ENCODE data around the gene PCDHB14. TPM values are rescaled to one million over a fixed set of nuclear protein-coding genes. Genes with fewer than 3 reads are reported as not detected.
"Not testable (repeated sequence)": the region's sequence is repeated elsewhere in the genome, so short reads cannot be mapped to it uniquely, and the experiment has no call there.

PCDHB14 gene
- total and polyA plus RNA-seq, 2 of the 4 experiments (the other 2 are of a cell fraction) = 0.18 to 0.36 TPM

- DNase-seq; H3K79me1 ChIP-seq (ENCODE audit: low read depth in 1 of 2, low read length in 2 of 2); H3K9ac ChIP-seq (ENCODE audit: low read depth, low read length); H3K18ac ChIP-seq (ENCODE audit: low read depth, low read length); H4K8ac ChIP-seq (ENCODE audit: low read depth in 2 of 2, low read length in 2 of 2); H2BK120ac ChIP-seq (ENCODE audit: low read depth, low read length); H2AFZ ChIP-seq (replicated peaks; ENCODE audit: low read length, poor library complexity); H3K14ac ChIP-seq (replicated peaks; ENCODE audit: low read depth, low read length); BruUV-seq (replicated peaks); H2BK5ac ChIP-seq (ENCODE audit: low read depth, low read length, poor library complexity, severe bottlenecking); H3K56ac ChIP-seq (ENCODE audit: extremely low read depth, insufficient read depth, low read length); H4K5ac ChIP-seq (ENCODE audit: low read depth, low read length); H3K4ac ChIP-seq (ENCODE audit: low read depth, low read length); intact Hi-C loops (cut with micrococcal nuclease); H3K4me1 ChIP-seq (ENCODE audit: control insufficient read depth, insufficient read depth, low read length); H3K9me1 ChIP-seq (ENCODE audit: insufficient read depth, low read length); H2BK15ac ChIP-seq (ENCODE audit: low read depth, low read length); H3K23ac ChIP-seq (ENCODE audit: low read depth, low read length); dilution Hi-C loops (cut with HindIII; ENCODE audit: low sequenced_read_pairs, unreplicated experiment); H3K4me2 ChIP-seq (ENCODE audit: low read depth, low read length); H3K36me3 ChIP-seq (ENCODE audit: control insufficient read depth, insufficient read depth, low read length); H2AK9ac ChIP-seq (replicated peaks; ENCODE audit: low read depth, low read length, poor library complexity); POLR2A ChIA-PET (ENCODE audit: unreplicated experiment); H2AK5ac ChIP-seq (ENCODE audit: low read depth, low read length); H4K20me1 ChIP-seq (ENCODE audit: insufficient read depth, low read length); CTCF ChIA-PET; H2BK20ac ChIP-seq (ENCODE audit: low read depth, low read length); in situ Hi-C loops (cut with MboI; ENCODE audit: low sequenced_read_pairs); H3K27me3 ChIP-seq (ENCODE audit: control insufficient read depth, insufficient read depth, low read length); H3K4me3 ChIP-seq (ENCODE audit: insufficient read depth, low read depth, low read length); H3K27ac ChIP-seq (ENCODE audit: insufficient read depth, low read length); H4K91ac ChIP-seq (ENCODE audit: insufficient read depth, low read depth, low read length); ATAC-seq (ENCODE audit: low read depth): not testable (repeated sequence)
- H3K9me3 ChIP-seq (ENCODE audit: control insufficient read depth, insufficient read depth, low read length) = peaks cover 21% of the 10 kb centered on the region
- WGBS, 2 experiments (ENCODE audit: extremely low coverage in 2 of 2, insufficient read length in 1 of 2) = 4% methylated on average over 4 of the region's 40 CpGs; no CpG with 5 or more reads in 1 of the 2 experiments
These were observed 1.7 kb downstream of the PCDHB14 start for GRCh38 chr5:141224844-141225243.

GRCh38 chr5:141225421-141225820 is 2.3 kb downstream of the PCDHB14 start:
- H3K27me3 ChIP-seq (ENCODE audit: control insufficient read depth, insufficient read depth, low read length); H2AK9ac ChIP-seq (replicated peaks; ENCODE audit: low read depth, low read length, poor library complexity); H3K56ac ChIP-seq (ENCODE audit: extremely low read depth, insufficient read depth, low read length); H4K5ac ChIP-seq (ENCODE audit: low read depth, low read length); H2AK5ac ChIP-seq (ENCODE audit: low read depth, low read length); H4K91ac ChIP-seq (ENCODE audit: insufficient read depth, low read depth, low read length); H3K23ac ChIP-seq (ENCODE audit: low read depth, low read length); H2BK15ac ChIP-seq (ENCODE audit: low read depth, low read length); H3K4me1 ChIP-seq (ENCODE audit: control insufficient read depth, insufficient read depth, low read length); intact Hi-C loops (cut with micrococcal nuclease); H3K36me3 ChIP-seq (ENCODE audit: control insufficient read depth, insufficient read depth, low read length); H3K4ac ChIP-seq (ENCODE audit: low read depth, low read length); H2BK120ac ChIP-seq (ENCODE audit: low read depth, low read length); BruUV-seq (replicated peaks); H3K4me3 ChIP-seq (ENCODE audit: insufficient read depth, low read depth, low read length); H3K18ac ChIP-seq (ENCODE audit: low read depth, low read length); dilution Hi-C loops (cut with HindIII; ENCODE audit: low sequenced_read_pairs, unreplicated experiment); H3K14ac ChIP-seq (replicated peaks; ENCODE audit: low read depth, low read length); ATAC-seq (ENCODE audit: low read depth); in situ Hi-C loops (cut with MboI; ENCODE audit: low sequenced_read_pairs); POLR2A ChIA-PET (ENCODE audit: unreplicated experiment); H2BK20ac ChIP-seq (ENCODE audit: low read depth, low read length); H4K8ac ChIP-seq (ENCODE audit: low read depth in 2 of 2, low read length in 2 of 2); H3K9ac ChIP-seq (ENCODE audit: low read depth, low read length); H4K20me1 ChIP-seq (ENCODE audit: insufficient read depth, low read length); H3K9me1 ChIP-seq (ENCODE audit: insufficient read depth, low read length); H2BK5ac ChIP-seq (ENCODE audit: low read depth, low read length, poor library complexity, severe bottlenecking); H3K27ac ChIP-seq (ENCODE audit: insufficient read depth, low read length); H2AFZ ChIP-seq (replicated peaks; ENCODE audit: low read length, poor library complexity); H3K4me2 ChIP-seq (ENCODE audit: low read depth, low read length); DNase-seq; H3K79me1 ChIP-seq (ENCODE audit: low read depth in 1 of 2, low read length in 2 of 2): not testable (repeated sequence)
- CTCF ChIA-PET = interaction anchor here (1.2 kb wide), 1 partner anchor 338 kb away, joined by 3 read pairs; no protein-coding TSS in a partner anchor
- WGBS, 2 experiments (ENCODE audit: extremely low coverage in 2 of 2, insufficient read length in 1 of 2) = no CpG with 5 or more reads among the region's 30 CpGs
- peaks cover 21% of the 10 kb centered on the region for H3K9me3 ChIP-seq (ENCODE audit: control insufficient read depth, insufficient read depth, low read length)

Data from IMR-90 (cell line).